HG03571 (cell line): ENCODE data around the gene EIF3L.
"Not testable (repeated sequence)": the region's sequence is repeated elsewhere in the genome, so short reads cannot be mapped to it uniquely, and the experiment has no call there.

Experiments used
- ATAC-seq: cut with Tn5 transposase; IDR thresholded peaks from one replicate; pipeline ENCODE4 v1.9.1; 2021; ENCODE audit not compliant: unreplicated experiment

EIF3L gene

DNA sequence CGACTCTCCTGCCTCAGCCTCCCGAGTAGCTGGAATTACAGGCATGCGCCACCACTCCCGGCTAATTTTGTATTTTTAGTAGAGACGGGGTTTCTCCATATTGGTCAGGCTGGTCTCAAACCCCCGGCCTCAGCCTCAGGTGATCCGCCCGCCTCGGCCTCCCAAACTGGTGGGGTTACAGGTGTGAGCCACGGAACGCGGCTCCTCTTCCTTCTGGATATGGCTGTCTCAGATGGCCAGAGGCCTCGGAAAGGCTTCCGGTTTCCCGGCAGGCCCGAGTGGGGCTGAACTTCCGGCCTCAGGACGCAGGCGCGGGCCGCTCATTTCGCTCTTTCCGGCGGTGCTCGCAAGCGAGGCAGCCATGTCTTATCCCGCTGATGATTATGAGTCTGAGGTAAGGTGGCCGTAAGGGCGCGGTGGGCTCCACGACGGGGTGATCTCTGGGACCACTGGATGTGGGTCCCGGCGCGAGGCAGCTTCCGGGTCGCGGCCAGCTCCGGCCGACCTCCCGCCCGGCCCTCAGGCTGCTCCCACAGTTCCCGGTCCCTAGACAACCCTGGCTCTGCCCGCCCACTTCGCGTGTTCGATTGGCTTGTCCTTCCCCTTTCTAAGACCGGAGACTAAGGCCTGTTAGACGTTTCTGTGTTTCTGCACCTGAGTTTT lies at the start of gene EIF3L:
TSS of gene EIF3L (plus strand) at position 331 of the 663 bp plus-strand sequence. CDS start at position 362, 31 bp downstream.
- peak; percentile 49 for ATAC-seq

DNA sequence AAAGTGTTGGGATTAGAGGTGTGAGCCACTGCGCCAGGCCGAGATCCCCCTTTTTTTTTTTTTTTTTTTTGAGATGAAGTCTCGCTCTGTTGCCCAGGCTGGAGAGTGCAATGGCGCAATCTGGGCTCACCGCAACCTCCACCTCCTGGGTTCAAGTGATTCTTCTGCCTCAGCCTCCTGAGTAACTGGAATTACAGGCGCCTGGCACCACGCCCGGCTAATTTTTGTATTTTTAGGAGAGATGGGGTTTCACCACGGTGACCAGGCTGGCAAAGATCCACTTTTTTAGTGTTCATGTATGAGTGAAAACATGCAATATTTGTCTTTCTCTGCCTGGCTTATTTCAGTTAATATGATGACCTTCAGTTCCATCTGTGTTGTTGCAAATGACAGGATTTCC lies 49.2 kb upstream of the EIF3L start:
- ATAC-seq = not testable (repeated sequence)

DNA sequence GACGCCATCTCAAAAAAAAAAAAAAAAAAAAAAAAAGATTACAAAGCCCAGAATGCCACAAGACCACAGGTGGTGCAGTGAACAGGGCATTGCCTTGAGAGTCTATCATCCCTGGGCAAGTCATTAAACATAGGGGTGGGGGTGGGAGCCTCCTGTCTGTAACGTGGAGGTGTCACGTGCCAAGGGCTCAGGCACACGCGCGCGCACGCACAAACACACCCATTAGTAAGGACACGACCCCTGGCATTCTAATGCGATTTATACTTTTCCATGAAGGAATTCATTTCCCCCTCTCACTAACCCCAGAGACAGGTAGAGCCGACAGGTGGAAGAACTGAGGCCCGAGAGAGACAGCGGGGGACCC lies 47.3 kb upstream of the EIF3L start:
- no peak for ATAC-seq

DNA sequence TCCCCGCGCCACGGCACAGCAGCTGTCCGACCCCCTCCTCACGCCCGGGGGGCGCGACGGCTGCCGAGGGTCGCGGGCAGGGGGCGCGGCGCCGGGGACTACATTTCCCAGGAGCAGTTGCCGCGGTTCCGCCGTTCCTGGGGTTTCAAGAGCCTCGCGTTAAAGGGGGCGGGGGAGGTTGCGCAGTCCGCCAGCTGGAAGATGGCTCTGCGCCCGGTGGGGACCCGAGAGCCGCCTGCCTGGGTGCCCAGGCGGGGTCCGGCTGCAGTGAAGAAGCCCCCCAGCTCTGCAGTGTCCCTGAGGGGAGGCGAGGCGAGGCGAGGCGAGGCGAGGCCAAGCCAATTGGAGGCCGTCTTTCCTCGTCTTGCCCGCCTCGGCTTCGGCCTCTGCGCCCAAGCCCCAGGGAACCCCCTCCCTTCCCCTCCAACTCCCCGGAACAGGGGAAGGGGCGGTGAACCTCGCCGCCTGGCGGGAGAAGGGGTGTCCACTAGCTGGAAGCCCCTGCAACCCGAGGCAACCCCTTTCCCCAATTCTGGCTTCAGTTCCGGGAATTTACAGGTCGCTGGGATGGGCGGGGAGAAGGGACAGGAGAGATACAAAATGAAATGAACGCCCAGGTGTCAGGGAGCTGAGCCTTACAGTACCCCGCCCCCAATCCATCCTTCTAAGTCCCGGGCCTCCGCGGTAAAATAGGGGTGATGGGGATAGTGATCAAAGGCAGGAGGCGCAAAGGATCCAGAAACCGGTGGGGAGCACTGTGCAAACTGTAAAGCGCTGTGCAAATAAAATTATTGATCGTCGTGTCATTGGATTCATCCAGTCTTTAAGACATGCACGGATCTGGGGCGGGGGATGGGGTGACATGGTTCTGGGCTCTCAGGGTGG lies 46.7 kb upstream of the EIF3L start:
- no peak for ATAC-seq

DNA sequence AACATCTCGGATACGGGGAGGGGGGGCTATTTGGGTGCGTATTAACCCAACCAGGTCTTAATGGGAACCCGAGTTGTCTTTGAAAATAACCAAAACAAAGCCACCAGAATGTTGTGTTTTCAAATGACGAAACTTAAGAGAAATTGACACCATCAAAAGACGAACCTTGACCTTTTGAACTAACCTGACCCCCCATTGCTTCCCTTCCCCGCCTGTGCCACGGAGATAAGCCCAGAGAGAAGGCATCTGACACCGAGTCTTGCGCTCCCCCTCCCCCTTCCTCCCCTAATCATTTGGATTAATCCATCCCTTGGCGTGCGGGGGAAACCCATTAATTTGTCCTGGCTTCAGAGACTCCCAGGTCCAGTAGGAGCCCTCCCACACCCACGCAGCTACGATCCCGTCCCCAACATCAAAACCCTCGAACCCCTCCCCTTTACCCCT lies 46.0 kb upstream of the EIF3L start:
- ATAC-seq = no peak

DNA sequence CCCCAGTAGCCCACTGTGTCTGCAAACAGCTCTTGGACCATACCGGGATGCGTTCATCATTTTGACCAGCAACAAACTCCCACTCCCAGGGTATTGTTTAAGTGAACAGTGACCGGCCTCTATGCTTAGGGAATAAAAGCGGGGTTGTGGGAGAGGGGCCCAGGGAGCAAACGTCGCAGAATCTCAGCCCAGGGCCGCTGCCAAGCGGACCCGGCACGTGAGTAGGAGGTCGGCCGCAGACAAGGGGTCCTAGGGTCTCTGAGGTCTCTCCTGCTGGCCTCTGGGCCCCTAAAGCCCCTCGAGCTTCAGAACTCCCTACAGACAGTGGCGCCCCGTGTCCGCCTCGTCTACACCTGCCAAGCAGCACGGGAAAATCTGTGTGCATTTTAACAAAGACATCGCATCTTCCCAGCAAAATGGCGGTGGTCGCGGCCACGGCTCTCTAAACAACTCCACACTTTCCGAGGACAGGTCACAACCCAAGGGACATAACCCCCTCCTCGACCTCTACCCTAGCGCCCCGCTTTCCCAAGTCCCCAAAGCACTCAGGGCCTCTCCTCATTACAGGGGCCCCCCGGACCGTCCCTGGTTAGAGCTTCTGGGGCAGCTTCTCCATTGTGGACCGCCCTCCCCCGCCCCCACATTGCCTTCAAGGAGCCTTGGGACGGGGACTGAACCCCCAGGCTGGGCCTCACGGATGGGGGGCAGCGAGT lies 45.4 kb upstream of the EIF3L start:
- ATAC-seq = no peak

DNA sequence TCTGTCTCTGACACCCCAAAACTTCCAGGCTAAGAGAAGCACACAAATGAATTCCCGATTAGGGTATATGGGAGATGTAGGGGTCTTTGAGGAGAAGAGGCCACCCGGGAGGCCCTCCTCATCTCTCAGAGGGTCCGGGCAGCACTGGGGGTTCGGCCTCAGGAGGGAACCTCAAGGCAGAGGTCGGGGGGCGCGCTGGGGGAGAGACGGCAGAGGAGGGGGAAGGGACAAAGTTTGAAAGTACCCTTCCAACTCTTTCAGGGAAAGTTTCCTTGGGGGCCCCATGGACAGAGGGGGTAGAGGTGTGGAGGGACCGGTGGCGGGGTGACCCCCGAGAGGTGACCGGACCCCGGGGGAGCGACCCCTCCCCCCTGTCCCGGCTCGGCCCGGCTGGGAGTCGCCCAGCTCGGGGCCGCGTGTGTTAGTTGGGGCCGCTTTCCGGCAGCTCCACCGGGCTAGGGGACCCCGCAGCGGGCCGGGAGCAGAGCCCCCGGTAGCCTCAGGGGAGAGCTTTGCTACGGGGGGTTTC lies 44.8 kb upstream of the EIF3L start:
- ATAC-seq = no peak

DNA sequence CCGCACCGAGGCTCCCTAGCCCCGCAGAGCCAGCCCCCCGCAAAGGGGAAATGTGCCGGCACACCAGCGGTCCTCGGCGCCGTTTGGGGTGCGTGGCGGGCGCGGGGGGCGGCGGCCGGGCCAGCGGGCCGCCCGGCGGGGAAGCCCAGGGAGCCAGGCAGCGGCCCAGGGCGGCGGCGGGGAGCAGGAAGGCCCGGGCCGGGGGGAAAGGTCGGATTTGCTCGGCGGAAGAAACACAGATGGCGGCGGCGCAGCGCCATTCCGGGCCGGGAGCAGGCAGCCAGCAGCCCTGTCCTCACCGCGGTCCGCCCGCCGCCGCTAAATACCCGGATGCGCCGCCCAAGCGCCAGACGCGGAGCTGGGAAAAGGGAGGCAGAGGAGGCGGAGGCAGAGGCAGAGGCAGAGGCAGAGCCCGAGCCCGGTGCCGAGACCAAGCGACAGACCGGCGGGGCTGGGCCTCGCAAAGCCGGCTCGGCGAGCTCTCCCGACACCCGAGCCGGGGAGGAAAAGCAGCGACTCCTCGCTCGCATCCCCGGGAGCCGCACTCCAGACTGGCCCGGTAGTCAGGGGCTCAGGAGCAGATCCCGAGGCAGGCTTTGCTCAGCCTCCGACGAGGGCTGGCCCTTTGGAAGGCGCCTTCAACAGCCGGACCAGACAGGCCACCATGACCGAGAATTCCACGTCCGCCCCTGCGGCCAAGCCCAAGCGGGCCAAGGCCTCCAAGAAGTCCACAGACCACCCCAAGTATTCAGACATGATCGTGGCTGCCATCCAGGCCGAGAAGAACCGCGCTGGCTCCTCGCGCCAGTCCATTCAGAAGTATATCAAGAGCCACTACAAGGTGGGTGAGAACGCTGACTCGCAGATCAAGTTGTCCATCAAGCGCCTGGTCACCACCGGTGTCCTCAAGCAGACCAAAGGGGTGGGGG lies 44.1 kb upstream of the EIF3L start:
- ATAC-seq = no peak

DNA sequence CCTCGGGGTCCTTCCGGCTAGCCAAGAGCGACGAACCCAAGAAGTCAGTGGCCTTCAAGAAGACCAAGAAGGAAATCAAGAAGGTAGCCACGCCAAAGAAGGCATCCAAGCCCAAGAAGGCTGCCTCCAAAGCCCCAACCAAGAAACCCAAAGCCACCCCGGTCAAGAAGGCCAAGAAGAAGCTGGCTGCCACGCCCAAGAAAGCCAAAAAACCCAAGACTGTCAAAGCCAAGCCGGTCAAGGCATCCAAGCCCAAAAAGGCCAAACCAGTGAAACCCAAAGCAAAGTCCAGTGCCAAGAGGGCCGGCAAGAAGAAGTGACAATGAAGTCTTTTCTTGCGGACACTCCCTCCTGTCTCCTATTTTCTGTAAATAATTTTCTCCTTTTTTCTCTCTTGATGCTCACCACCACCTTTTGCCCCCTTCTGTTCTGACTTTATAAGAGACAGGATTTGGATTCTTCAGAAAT lies 43.4 kb upstream of the EIF3L start:
- ATAC-seq = no peak

DNA sequence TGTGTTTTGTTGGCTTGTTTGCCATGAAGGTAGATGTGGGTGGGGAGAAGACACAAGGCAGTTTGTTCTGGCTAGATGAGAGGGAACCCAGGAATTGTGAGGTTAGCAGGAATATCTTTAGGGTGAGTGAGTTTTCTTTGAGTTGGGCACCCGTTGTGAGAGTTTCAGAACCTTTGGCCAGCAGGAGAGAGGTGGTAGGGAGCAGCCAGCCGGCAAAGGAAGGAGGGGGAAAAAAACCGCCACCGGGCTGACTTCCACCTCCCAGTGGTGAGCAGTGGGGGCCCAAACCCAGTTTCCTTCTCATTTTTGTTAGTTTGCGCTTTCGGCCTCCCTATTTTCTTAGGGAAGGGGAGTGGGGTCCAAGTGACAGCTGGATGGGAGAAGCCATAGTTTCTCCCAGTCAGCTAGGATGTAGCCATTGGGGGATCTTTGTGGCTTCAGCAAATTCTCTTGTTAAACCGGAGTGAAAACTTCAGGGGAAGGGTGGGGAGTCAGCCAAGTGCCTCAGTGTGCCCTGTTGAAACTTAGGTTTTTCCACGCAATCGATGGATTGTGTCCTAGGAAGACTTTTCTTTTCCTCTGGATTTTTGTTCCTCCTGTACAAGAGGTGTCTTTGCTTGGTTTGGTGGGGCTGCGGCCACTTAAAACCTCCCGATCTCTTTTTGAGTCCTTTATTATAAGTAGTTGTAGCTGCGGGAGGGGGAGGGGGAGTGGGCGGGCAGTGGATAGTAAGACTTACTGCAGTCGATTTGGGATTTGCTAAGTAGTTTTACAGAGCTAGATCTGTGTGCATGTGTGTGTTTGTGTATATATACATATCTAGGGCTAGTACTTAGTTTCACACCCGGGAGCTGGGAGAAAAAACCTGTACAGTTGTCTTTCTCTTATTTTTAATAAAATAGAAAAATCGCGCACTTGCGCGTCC lies 42.5 kb upstream of the EIF3L start:
- no peak for ATAC-seq

DNA sequence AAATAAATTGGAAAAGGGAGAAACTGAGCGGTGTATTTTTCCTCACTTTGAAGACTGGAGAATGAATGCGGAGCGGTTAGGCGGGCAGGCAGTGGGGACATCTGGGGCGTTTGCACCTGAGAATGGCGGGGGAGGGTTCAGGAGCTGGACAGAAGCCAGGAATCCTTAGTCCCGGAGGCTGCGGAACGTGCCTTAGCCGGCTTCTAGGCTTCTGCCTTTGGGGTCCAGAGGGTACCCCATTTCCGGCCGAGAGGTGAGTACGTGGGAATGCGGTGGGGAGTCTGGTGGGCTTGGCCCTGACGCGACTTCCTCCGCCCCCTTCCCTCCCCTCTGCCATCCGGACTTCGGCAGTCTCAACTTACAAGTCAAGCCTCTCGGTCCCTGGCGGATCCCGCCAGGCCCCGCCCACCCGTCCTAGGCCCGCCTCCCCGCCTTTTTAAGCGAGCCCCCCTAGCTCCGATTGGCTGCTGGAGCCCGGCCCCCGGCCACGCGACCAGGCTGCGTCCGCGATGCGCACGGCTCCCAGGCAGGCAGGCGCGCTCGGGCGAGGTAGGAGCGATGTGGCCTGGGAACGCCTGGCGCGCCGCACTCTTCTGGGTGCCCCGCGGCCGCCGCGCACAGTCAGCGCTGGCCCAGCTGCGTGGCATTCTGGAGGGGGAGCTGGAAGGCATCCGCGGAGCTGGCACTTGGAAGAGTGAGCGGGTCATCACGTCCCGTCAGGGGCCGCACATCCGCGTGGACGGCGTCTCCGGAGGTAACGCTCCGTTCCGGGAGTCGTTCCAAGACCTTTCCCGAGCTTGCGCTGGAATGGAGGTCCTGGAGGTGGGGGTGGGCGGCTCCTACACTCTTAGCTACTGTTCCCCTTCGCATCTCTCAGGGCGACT lies 41.6 kb upstream of the EIF3L start, which contains the start of gene GCAT:
TSS of gene GCAT (plus strand) at position 525 of the 884 bp plus-strand sequence. CDS start at position 559, 34 bp downstream.
- ATAC-seq = peak; percentile 79

DNA sequence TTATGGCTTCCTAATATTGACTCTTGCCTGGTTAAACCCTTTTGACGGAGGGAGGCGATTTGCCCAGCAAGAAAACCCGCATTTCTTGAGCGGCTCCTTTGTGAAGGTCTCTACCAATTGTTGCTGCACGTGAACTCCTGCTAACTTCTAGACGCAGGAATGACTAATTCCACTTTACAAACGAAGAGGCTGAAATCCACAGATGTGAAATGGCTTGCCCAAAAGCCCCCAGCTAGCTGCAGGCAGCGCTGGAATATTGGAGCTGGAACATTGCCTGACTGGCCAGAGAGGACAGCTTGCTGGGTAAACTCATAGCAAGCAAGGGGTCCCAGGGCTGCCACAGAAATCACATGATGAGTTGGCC lies 40.9 kb upstream of the EIF3L start:
- ATAC-seq = no peak

DNA sequence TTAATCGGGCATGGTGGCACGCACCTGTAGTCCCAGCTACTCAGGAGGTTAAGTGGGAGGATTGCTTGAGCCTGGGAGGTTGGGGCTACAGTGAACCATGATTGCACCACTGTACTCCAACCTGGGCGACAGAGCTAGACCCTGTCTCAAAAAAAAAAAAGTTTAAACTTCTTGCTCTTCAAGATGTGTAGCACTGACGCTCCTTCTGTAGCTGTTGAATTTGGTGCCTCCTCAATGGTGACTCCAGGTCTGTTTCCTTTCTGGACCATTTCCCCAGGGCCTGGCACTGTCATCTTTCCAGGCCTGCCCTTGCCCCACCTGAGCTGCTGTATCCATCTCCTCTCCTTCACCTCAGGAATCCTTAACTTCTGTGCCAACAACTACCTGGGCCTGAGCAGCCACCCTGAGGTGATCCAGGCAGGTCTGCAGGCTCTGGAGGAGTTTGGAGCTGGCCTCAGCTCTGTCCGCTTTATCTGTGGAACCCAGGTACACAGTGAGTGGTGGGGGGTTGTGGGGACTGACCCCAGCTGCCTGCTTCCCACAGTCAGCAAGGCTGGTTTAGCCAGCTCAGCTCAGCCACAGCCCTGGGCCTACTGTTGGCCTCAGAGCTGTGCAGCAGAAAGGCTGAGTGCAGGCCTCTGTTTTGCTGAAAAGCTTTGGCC lies 39.4 kb upstream of the EIF3L start:
- ATAC-seq = no peak

DNA sequence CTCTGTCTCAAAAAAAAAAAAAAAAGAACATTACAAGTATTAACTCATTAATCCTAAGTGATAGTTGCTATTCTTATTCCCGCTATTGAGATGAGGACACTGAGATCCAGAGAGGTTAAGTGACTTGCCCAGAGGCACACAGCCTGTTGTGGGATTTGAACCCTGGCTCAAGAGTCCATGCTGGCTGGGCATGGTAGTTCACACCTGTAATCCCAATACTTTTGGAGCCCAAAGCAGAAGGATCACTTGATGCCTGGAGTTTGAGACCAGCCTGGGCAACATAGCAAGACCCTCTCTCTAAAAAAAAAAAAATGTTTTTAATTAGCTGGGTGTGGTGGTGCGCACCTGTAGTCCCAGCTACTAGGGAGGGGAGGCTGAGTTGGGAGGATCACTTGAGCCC lies 37.4 kb upstream of the EIF3L start:
- ATAC-seq = no peak

DNA sequence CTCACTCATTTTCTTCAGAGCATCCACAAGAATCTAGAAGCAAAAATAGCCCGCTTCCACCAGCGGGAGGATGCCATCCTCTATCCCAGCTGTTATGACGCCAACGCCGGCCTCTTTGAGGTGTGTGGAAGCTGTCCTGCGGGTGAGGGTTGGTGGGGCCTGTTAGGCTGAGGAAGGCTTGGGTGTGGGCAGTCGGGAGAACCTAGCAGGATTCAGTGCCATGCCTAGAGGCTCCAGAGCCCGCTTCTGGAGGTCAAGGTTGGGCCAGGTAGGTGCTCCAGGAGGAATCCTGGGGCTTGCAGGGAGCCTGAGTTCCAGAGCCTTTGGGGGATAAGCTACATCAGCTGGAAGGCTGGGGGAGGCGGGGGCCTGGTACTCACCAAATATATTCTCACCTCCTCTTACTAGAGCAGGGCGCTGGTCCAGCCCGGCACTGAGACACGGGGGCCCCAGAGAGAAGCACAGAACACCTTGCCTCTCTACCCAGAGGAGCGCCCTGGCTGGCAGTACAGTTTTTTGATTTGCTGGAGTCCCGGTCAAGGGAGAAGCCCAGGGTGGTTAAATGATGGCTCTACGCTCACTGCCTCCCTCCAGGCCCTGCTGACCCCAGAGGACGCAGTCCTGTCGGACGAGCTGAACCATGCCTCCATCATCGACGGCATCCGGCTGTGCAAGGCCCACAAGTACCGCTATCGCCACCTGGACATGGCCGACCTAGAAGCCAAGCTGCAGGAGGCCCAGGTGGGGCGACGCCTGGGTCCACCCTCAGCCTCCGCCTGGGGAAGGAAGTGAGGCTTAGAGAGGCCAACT lies 36.1 kb upstream of the EIF3L start:
- no peak for ATAC-seq

DNA sequence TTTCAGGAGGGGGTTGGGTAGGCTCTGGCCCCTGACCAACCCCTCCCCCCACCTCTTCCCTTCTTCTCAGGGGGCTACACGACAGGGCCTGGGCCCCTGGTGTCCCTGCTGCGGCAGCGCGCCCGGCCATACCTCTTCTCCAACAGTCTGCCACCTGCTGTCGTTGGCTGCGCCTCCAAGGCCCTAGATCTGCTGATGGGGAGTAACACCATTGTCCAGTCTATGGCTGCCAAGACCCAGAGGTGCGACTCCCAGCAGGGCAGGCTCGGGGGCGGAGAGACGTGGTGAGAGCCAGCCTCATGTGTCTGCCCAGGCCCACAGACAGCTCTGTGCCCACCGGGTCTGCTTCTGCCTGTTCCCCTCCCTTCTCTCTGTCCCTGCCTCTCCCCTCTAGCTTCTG lies 33.6 kb upstream of the EIF3L start:
- no peak for ATAC-seq
